Heart right ventricle (tissue), 16 donors: Measurements from ENCODE around the gene PROCR. TPM values are rescaled to one million over a fixed set of nuclear protein-coding genes. Genes with fewer than 3 reads are reported as not detected.
"Not testable (repeated sequence)": the region's sequence is repeated elsewhere in the genome, so short reads cannot be mapped to it uniquely, and the experiment has no call there.

ENCODE experiments used
- ATAC-seq, 8 donors: fragments of 200-7000 bp; cut with Tn5 transposase; one replicate each; pipeline ENCODE4 v1.9.1; 2020; ENCODE audit warnings: mild to moderate bottlenecking in 8 of 8, moderate library complexity in 8 of 8, moderate number of reproducible peaks in 1 of 8
- DNase-seq, 2 donors: peaks; one replicate each; pipeline ENCODE4 v3.0.0-alpha.2; 2020
- H3K27ac ChIP-seq, 10 donors: fragments of 200-600 bp; sonication (generic) in 2 of 10; one replicate each; pipeline versions ENCODE4 v1.5.0 to v1.8.0; 2020 to 2022; ENCODE audit warnings: mild to moderate bottlenecking in 3 of 10
- H3K27me3 ChIP-seq, 7 donors: fragments of 200-600 bp; one replicate each; pipeline ENCODE4 v1.8.0; 2021 to 2022; ENCODE audit warnings: mild to moderate bottlenecking in 2 of 7
- H3K36me3 ChIP-seq, 9 donors: fragments of 200-600 bp; sonication (generic) in 1 of 9; one replicate each; pipeline versions ENCODE4 v1.5.0 to v1.8.0; 2020 to 2022; ENCODE audit warnings: mild to moderate bottlenecking in 2 of 9
- H3K4me1 ChIP-seq, 9 donors: fragments of 200-600 bp; sonication (generic) in 1 of 9; one replicate each; pipeline versions ENCODE4 v1.5.0 to v1.8.0; 2020 to 2022; ENCODE audit warnings: mild to moderate bottlenecking in 4 of 9
- H3K4me3 ChIP-seq, 10 donors: fragments of 200-600 bp; sonication (generic) in 2 of 10; one replicate each; pipeline versions ENCODE4 v1.5.0 to v1.8.0; 2020 to 2022; ENCODE audit warnings: mild to moderate bottlenecking in 7 of 10, moderate library complexity in 2 of 10
- H3K9me3 ChIP-seq, 11 donors: fragments of 200-600 bp in 10 of 11; sonication (generic) in 2 of 11; one replicate each; pipeline versions ENCODE4 v1.5.0 to v1.8.0; 2013 to 2022; ENCODE audit warnings: mild to moderate bottlenecking in 2 of 11, control low read depth in 1 of 11, moderate library complexity in 1 of 11
- whole genome bisulfite sequencing, 2 donors: extraction: QIAGEN DNeasy Blood & Tissue Kit; methylation state at CpG; one replicate each; pipeline ENCODE4 v1.1.7; 2013; ENCODE audit warnings: inconsistent platforms in 1 of 2; 5-methylcytosine and 5-hydroxymethylcytosine counted together
- intact Hi-C, 10 donors: fragments of 100-400 bp; cut with DNase I; formaldehyde crosslinking; loops; one replicate each; pipeline versions ENCODE4 v1.11.1 to v1.14.2; 2022
- polyA plus RNA-seq, 2 donors: library from polyadenylated mRNA; stranded (reverse); fragments of 200-250 nt; gene quantifications; one replicate each; pipeline ENCODE4 v1.2.3, GENCODE V29; 2013
- total RNA-seq, 10 donors: library from RNA; stranded (reverse); fragmentation: NEBNext Ultra II Directional in 3 of 10; extraction: Animal tissue kit (Norgen Biotek cat#: 25700) in 3 of 10; gene quantifications; one replicate each; pipeline versions ENCODE4 v1.2.1 to v1.2.4, GENCODE V29; 2021 to 2023
- TF ChIP-seq, protein P1 (sequence below), 9 donors: fragments of 200-600 bp; sonication (generic) in 2 of 9; IDR thresholded peaks; one replicate each; pipeline versions ENCODE4 v1.5.0 to v1.8.0; 2021 to 2022; ENCODE audit warnings: antibody characterized with exemption in 9 of 9, mild to moderate bottlenecking in 5 of 9, moderate library complexity in 1 of 9
- donor health status: Arrhythmogenic right ventricular cardiomyopathy.
- donor health status: ischemic (EF 13 %, LVEDD 7.1; RV severe dilation, severe dysfunction).
- donor health status: healthy with polysubstance abuse.
- donor health status: DM: no; HTN: yes; CAD: no.
- donor health status: DM: no; HTN: no; CAD: no.
- donor health status: ischemic (EF 25% LVEDD 6.9; RV normal size, moderate dysfunction).
- donor health status: ischemic (EF 25% LVEDD 5.7; RV mildly dilated, moderate dysfunction).
- donor health status: healthy.
- donor health status: DM: yes; HTN: yes; CAD: no.
- donor health status: Ischemic cardiomyopathy.
- donor health status: ischemic (EF 35%, LVEDD 5.7; RV mildly dilated, moderate dysfunction).
- donor health status: nonischemic (EF 11% LVEDD 7.7; RV severe dilation, severe dysfunction).
- donor health status: DM: yes; HTN: yes; CAD: no.
- donor health status: PGD.
- donor health status: ischemic (EF 29% LVEDD 5.4; RV normal size, mild dysfunction).
- donor health status: nonischemic (EF 23%, LVEDD 6.1; RV moderate dilation, normal function).

PROCR gene
- total and polyA plus RNA-seq, 12 donors: 3.0 to 26.7 (median 8.8) TPM

DNA sequence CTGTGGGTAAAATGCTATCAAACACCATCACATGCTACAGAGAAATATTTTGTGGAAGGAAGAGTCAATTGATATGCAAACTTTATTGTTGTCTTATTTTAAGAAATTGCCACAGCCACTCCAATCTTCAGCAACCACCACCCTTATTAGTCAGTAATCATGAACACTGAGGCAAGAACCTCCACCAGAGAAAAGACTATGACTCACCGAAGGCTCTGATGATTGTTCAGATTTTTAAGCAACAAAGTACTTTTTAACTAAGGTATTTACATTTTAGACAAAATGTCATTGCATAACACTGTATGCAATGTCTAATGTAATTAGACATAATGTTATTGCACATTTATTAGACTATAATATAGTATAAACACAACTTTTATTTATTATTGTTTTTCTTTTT lies 28.4 kb downstream of the PROCR start:
- Histone ChIP-seq H3K27me3 (no peaks in the 10 kb centered on the region), H3K9me3 (peaks cover 0 to 43% (median 11%) of the 10 kb centered on the region in 11 donors), H3K4me3 (no peak overlapping the region), H3K27ac (no peak overlapping the region), H3K36me3 (peaks cover 0 to 17% (median 0%) of the 10 kb centered on the region in 9 donors), H3K4me1 (peaks cover 0 to 9% (median 0%) of the 10 kb centered on the region in 9 donors)
- intact Hi-C loops: loop anchor here in 3 of 10 donors (10.0 kb wide), 2 partner anchors 55 to 365 kb away; partner anchors contain the start of gene EDEM2 (in 1 of the 3)
- TF ChIP-seq, protein P1, sequence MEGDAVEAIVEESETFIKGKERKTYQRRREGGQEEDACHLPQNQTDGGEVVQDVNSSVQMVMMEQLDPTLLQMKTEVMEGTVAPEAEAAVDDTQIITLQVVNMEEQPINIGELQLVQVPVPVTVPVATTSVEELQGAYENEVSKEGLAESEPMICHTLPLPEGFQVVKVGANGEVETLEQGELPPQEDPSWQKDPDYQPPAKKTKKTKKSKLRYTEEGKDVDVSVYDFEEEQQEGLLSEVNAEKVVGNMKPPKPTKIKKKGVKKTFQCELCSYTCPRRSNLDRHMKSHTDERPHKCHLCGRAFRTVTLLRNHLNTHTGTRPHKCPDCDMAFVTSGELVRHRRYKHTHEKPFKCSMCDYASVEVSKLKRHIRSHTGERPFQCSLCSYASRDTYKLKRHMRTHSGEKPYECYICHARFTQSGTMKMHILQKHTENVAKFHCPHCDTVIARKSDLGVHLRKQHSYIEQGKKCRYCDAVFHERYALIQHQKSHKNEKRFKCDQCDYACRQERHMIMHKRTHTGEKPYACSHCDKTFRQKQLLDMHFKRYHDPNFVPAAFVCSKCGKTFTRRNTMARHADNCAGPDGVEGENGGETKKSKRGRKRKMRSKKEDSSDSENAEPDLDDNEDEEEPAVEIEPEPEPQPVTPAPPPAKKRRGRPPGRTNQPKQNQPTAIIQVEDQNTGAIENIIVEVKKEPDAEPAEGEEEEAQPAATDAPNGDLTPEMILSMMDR (IDR thresholded peaks at IDR 0.05): no peak
- ATAC-seq (no peak), DNase-seq (no peak)
- WGBS, 2 donors: 83 to 97% methylated on average over 1 of the region's 1 CpG

- not testable (repeated sequence) for ATAC-seq, DNase-seq, H3K4me1 ChIP-seq, H3K27me3 ChIP-seq, H3K27ac ChIP-seq, H3K4me3 ChIP-seq
- peaks cover 0 to 17% (median 0%) of the 10 kb centered on the region in 9 donors for H3K36me3 ChIP-seq
- intact Hi-C loops: loop anchor here in 3 of 10 donors (10.0 kb wide), 2 partner anchors 57 to 367 kb away; partner anchors contain the start of gene EDEM2 (in 1 of the 3)
- H3K9me3 ChIP-seq: peaks cover 0 to 35% (median 8%) of the 10 kb centered on the region in 11 donors
- 95 to 97% methylated on average over 5 of the region's 5 CpGs for WGBS, 2 donors
Measured at GRCh38 chr20:35201467-35201866, 29.6 kb downstream of the PROCR start.

DNA sequence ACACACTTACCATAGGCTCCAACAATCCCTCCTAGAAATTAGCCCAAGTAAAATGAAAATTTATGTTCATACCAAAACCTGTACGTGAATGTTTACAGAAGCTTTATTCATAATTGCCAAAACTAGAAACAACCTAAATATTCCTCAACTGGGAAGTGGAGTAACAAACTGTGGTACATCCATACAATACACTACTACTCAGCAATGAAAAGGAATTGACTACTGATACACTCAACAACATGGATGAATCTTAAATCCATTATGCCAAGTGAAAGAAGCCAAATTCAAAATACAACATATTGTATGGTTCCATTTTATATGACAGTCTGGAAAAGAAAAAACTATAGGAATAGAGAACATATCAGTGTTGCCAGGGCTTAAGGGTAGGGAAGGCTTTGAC lies 34.9 kb downstream of the PROCR start:
- peak overlapping the region in 1 of 10 donors; percentile 41 for H3K27ac ChIP-seq
- ATAC-seq: no peak
- intact Hi-C loops: loop anchor here in 8 of 10 donors (5.0 to 10.0 kb wide), 9 partner anchors 35 to 375 kb away; partner anchors contain the start of genes EDEM2 (in 3 of the 8), GGT7 (in 1 of the 8), PROCR (in 1 of the 8) and TRPC4AP (in 1 of the 8)
- no peak overlapping the region for H3K4me3 ChIP-seq
- no peak for DNase-seq
- no peaks in the 10 kb centered on the region for H3K27me3 ChIP-seq
- H3K4me1 ChIP-seq: peaks cover 0 to 13% (median 5%) of the 10 kb centered on the region in 9 donors
- TF ChIP-seq, protein P1 (IDR thresholded peaks at IDR 0.05): no peak
- peaks cover 0 to 12% (median 0%) of the 10 kb centered on the region in 11 donors for H3K9me3 ChIP-seq
- peaks cover 0 to 17% (median 0%) of the 10 kb centered on the region in 9 donors for H3K36me3 ChIP-seq
- WGBS, 2 donors: 97% methylated on average over 1 of the region's 1 CpG

DNA sequence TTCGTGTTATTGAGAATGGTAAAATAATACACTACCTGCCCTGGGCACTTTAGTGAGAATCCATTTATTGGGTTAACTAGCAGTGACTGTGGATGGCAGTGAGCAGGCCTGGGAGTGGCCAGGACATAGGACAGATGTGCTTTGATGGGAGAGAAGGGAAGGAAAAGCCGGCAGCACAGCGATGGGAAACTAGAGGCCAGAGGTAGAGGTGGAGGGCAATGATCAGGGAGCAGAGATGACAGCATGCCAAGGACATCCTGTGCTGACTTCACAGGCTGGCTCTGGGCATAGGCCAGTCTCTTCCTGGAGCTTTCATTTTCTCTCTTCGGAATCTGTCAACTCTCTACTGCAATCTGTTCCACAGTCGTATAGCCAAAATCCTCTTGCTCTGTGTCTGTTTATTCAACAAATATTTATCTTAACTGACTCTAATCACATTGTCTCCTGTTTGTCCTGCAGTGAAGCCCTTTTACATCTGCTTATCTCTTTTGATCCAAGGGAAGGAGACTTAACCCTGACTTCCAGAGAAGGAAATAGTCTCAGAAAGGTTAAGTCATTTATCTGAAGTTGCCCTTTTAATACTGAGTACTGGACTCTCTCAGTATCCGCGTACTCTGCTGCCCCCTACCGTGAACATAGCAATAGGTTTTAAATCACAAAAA lies 36.2 kb downstream of the PROCR start:
- peaks cover 0 to 13% (median 5%) of the 10 kb centered on the region in 9 donors for H3K4me1 ChIP-seq
- peaks cover 0 to 10% (median 0%) of the 10 kb centered on the region in 11 donors for H3K9me3 ChIP-seq
- peak overlapping the region; percentile 36 to 82 (median 60) for H3K27ac ChIP-seq
- H3K27me3 ChIP-seq: no peaks in the 10 kb centered on the region
- intact Hi-C loops: loop anchor here (1.0 to 10.0 kb wide), 14 partner anchors 36 to 376 kb away; partner anchors contain the start of genes EDEM2 (in 4 of the 10), GGT7 (in 1 of the 10), PROCR (in 1 of the 10) and TRPC4AP (in 1 of the 10)
- 13 to 17% methylated on average over 8 of the region's 8 CpGs for WGBS, 2 donors
- TF ChIP-seq, protein P1 (IDR thresholded peaks at IDR 0.05): peak; percentile 77 to 89 (median 82)
- ATAC-seq (peak; percentile 91 to 98 (median 96)), DNase-seq (peak; percentile 66 to 90)
- H3K36me3 ChIP-seq: peaks cover 0 to 26% (median 0%) of the 10 kb centered on the region in 9 donors
- H3K4me3 ChIP-seq: peak overlapping the region in 7 of 10 donors; percentile 1 to 32 (median 24)
